ENCODE measurements around the gene SDK2. TPM values are rescaled to one million over a fixed set of nuclear protein-coding genes. Genes with fewer than 3 reads are reported as not detected.
A peak's percentile ranks its signal among the peaks of the same experiment; 100 is the strongest.
"Not testable (repeated sequence)": the region's sequence is repeated elsewhere in the genome, so short reads cannot be mapped to it uniquely, and the experiment has no call there.

The SDK2 gene
- polyA plus RNA-seq, 6 donors from 2014 or later, result 0.10 to 6.3 (median 1.6) TPM

DNA sequence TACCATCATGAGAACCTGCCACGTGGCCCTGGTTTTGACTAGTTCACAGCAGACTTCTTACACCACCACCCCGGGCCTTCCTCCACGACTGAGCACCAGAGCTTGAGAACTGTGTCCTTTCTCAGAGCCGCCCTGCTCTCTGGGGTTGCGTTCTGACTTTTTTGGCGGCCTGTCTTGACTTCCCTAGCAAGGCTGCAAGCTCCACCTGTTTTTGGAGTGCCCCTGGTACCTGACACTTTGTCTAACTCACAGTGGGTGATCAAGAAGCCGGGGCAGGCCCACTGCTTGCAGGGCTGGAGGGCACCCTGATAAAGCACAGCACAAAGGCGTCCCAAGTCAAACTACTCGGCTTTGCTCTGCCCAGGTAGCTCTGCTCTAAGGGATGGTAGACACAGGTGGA is 154.3 kb downstream of the SDK2 start:
- Mint-ChIP-seq H3K4me1 (peaks cover 12 to 43% (median 21%) of the 10 kb centered on the region in 3 donors), H3K36me3 (peaks cover 15 to 18% of the 10 kb centered on the region in 2 donors), H3K27me3 (no peaks in the 10 kb centered on the region), H3K27ac (peak overlapping the region in 3 of 6 donors; percentile 41 to 83 (median 63)), H3K4me3 (no peak overlapping the region), H3K9me3 (peaks cover 4 to 9% (median 8%) of the 10 kb centered on the region in 7 donors)
- ATAC-seq (ENCODE audit: low read depth in 2 of 2), result no peak
- DNase-seq, result no peak

DNA sequence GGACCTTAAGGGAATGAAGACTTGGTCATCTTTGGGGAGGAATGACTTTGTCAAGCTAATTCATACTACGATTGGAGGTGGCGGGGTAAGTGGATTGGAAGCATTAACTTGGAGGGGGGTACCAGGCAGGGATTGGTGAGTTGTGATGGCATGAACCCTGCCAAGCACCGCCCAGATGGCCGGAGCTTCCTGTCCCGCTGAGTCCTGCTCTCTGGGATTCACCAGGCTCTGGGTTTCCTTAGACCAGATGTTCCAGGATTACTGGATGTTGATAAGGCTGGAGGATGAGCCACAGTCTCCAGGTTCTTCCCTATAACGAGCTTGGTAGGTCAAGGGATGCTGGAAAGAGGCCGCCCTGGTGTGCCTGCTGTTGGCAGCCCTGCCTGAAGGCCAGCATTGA is 154.9 kb downstream of the SDK2 start:
- DNase-seq (no peak), ATAC-seq (ENCODE audit: low read depth in 2 of 2) (no peak)
- peaks cover 20 to 21% of the 10 kb centered on the region in 2 donors for H3K36me3 Mint-ChIP-seq
- peaks cover 12 to 48% (median 25%) of the 10 kb centered on the region in 3 donors for H3K4me1 Mint-ChIP-seq
- H3K9me3 Mint-ChIP-seq, result peaks cover 6 to 13% (median 10%) of the 10 kb centered on the region in 7 donors
- H3K27ac Mint-ChIP-seq, result peak overlapping the region in 1 of 6 donors; percentile 56
- H3K27me3 Mint-ChIP-seq, result no peaks in the 10 kb centered on the region
- H3K4me3 Mint-ChIP-seq, result no peak overlapping the region

DNA sequence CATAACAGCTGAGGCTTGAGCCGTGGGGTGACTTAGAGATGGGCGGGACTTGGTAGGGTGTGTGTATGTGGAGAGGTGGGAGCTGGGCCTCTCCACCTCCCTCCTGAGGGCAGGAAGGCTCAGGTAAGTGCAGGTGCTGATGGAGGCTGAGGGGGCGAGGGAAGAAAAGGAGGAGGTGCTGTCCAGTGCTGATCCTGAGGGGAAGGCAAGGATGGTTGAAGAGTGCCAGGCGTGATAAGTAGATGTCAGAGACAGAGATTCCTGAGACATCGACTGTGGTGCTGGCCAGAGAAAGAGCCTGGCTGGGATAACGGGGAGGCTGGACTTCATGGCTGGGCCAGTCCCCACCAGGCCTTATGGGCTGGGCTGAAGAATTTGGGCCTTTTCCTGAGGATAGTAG is 159.1 kb downstream of the SDK2 start:
- Mint-ChIP-seq H3K4me1 (peaks cover 27 to 59% (median 41%) of the 10 kb centered on the region in 3 donors), H3K27me3 (no peaks in the 10 kb centered on the region), H3K9me3 (peaks cover 6 to 13% (median 10%) of the 10 kb centered on the region in 7 donors), H3K4me3 (no peak overlapping the region), H3K27ac (peak overlapping the region in 1 of 6 donors; percentile 66), H3K36me3 (peaks cover 20 to 21% of the 10 kb centered on the region in 2 donors)
- DNase-seq (no peak), ATAC-seq (ENCODE audit: low read depth in 2 of 2) (no peak)

DNA sequence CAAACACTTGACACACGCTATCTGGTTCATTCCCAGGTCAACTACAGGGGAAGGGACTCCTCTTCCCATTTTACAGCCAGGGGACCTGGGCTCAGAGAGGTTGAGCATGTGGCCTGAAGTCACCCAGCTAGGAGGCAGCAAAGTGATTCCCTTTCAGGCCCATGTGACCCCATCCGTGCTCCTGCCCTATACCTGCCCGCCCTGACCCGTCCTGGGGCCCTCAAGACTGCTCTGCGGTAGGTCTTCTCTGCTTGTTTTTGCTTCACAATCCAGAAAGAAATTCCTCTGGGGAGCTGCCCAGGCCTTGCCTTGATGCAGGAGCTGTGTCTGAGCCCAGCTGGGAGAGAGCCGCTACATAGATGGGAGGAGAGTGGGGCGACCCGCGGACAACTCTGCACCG is 161.4 kb downstream of the SDK2 start:
- Mint-ChIP-seq H3K27ac (peak overlapping the region in 3 of 6 donors; percentile 38 to 95 (median 87)), H3K4me3 (no peak overlapping the region)
- no peak for DNase-seq

DNA sequence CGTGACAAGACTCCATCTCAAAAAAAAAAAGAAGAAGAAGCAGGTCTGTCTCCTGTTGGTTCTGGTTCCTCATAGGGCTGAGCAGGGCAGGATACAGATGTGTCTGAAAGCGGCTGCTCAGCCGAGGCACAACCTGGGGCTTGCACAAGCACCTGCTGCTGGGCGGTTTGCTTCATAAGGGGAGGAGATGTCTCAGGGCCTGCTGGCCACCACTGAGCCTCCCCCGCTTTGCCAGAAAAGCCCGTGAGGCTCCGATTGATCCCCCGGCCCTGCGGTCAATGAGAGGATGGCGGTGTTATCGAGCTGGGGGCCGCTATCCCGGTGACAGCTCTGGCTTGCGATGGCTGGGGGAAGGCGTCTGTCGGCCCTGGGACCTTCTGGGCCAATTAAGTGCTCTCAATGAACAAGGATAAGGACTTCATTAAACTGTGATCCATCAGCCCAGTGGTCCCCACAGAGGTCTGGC is 162.0 kb downstream of the SDK2 start:
- H3K27me3 Mint-ChIP-seq, result no peaks in the 10 kb centered on the region
- peaks cover 12 to 21% of the 10 kb centered on the region in 2 donors for H3K36me3 Mint-ChIP-seq
- peak overlapping the region in 6 of 8 donors; percentile 8 to 61 (median 23) for H3K4me3 Mint-ChIP-seq
- peak; percentile 60 for DNase-seq
- ATAC-seq (ENCODE audit: low read depth in 2 of 2), result peak; percentile 99
- H3K9me3 Mint-ChIP-seq, result peaks cover 6 to 13% (median 10%) of the 10 kb centered on the region in 7 donors
- H3K27ac Mint-ChIP-seq, result peak overlapping the region in 5 of 6 donors; percentile 31 to 95 (median 81)
- peaks cover 37 to 61% (median 46%) of the 10 kb centered on the region in 3 donors for H3K4me1 Mint-ChIP-seq

More for the DNA sequence above, 161.4 kb downstream of the SDK2 start:
- Mint-ChIP-seq H3K4me1 (peaks cover 37 to 62% (median 44%) of the 10 kb centered on the region in 3 donors), H3K27me3 (no peaks in the 10 kb centered on the region), H3K9me3 (peaks cover 6 to 13% (median 10%) of the 10 kb centered on the region in 7 donors), H3K36me3 (peaks cover 12 to 21% of the 10 kb centered on the region in 2 donors)
- no peak for ATAC-seq (ENCODE audit: low read depth in 2 of 2)

DNA sequence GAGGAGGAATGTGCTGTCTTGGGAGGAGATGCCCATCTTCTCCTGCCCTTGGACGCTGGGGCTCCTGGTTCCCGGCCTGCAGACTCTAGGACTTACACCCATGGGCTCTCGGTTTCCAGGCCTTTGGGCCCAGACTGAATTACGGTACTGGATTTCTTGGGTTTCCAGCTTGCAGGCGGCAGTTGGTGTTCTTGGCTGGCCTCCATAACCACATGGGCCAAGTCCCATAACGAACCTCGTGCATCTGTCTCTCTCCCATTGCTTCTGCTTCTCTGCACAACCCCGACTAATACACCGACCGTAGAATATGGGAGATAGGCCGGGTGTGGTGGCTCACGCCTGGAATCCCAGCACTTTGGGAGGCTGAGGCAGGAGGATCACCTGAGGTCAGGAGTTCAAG is 162.6 kb downstream of the SDK2 start:
- DNase-seq (no peak), ATAC-seq (ENCODE audit: low read depth in 2 of 2) (no peak)
- H3K27me3 Mint-ChIP-seq, result no peaks in the 10 kb centered on the region
- peaks cover 12 to 21% of the 10 kb centered on the region in 2 donors for H3K36me3 Mint-ChIP-seq
- H3K9me3 Mint-ChIP-seq, result peaks cover 6 to 13% (median 10%) of the 10 kb centered on the region in 7 donors
- peak overlapping the region in 4 of 6 donors; percentile 69 to 95 (median 84) for H3K27ac Mint-ChIP-seq
- H3K4me3 Mint-ChIP-seq, result peak overlapping the region in 3 of 8 donors; percentile 19 to 61 (median 20)
- peaks cover 37 to 65% (median 46%) of the 10 kb centered on the region in 3 donors for H3K4me1 Mint-ChIP-seq

DNA sequence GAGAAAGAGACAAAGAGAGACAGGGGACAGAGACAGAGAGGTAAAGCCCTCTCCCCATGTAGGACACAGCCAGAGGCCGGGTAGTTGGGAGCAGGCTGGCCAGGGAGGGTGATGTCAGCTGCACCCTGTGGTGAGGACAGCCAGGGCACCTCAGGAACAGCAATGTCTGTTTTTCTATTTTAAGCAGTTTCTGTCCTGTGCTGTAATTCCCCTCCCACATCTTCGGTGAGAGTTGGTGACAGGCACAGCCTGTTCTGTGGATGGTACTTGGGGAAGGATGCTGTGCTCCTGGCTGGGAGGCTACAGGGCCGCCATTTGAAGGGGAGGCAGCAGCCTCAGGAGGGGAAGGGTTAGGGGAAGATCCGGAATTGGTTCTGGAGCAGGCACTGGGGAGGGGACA is 163.5 kb downstream of the SDK2 start:
- ATAC-seq (ENCODE audit: low read depth in 2 of 2), result no peak
- H3K27ac Mint-ChIP-seq, result peak overlapping the region; percentile 16 to 93 (median 76)
- DNase-seq, result no peak
- peaks cover 6 to 13% of the 10 kb centered on the region in 2 donors for H3K36me3 Mint-ChIP-seq
- H3K27me3 Mint-ChIP-seq, result no peaks in the 10 kb centered on the region
- H3K4me1 Mint-ChIP-seq, result peaks cover 37 to 60% (median 40%) of the 10 kb centered on the region in 3 donors
- peak overlapping the region in 1 of 8 donors; percentile 22 for H3K4me3 Mint-ChIP-seq
- H3K9me3 Mint-ChIP-seq, result peaks cover 4 to 10% (median 6%) of the 10 kb centered on the region in 7 donors

DNA sequence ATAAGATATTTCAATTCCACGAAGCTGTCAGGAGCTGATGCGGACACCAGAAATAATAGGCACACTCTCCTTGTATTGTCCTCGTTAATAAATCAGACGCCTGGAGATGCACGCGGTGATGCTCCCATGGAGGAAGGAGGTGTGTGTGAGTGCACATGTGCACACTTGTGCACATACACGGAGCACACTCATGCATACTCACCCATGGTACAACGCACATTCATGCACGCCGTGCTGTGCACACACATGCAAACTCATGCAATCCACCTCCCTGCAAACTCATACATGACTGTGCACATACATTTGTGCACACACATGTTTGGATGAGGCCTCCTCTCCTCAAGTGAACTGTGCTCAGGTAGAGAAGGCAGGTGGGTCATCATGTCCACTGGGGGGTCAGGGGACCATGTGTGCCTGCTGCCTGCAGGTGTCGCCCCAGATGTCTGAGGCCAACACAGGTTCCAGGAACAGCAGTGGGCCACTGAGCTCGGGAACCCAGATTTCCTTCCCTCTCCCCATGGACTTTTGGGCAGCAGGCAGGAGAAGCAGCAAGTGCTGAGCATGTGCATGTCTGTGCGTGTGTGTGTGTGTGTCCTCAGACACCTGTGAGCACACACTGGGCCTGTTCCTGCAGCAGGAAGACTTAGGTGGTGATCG is 165.3 kb downstream of the SDK2 start:
- DNase-seq, result no peak
- ATAC-seq (ENCODE audit: low read depth in 2 of 2), result no peak
- Mint-ChIP-seq H3K27me3 (no peaks in the 10 kb centered on the region), H3K4me3 (no peak overlapping the region), H3K27ac (no peak overlapping the region), H3K9me3 (no peaks in the 10 kb centered on the region), H3K36me3 (no peaks in the 10 kb centered on the region), H3K4me1 (peaks cover 39 to 59% (median 41%) of the 10 kb centered on the region in 3 donors)

DNA sequence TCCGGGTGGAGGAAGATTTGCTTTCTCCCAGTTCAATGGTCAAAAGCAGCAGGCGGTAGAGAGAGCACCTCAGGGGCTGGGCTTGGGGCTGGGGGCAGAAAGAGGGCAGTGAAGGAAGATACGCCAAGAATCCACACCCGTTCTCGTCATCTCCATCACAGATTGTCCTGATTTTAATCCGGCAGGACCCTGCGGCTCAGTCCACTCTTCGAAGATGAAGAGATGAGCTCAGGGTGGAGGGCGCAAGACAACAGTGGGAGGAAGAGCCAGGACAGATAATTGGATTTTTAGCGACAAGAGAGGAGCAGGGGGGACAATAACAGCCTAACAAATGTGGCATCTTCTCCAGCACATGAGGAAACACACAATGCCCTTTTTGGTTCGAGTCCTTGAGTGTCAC is 165.9 kb downstream of the SDK2 start:
- no peaks in the 10 kb centered on the region for H3K27me3 Mint-ChIP-seq
- no peaks in the 10 kb centered on the region for H3K36me3 Mint-ChIP-seq
- ATAC-seq (ENCODE audit: low read depth in 2 of 2) (no peak), DNase-seq (no peak)
- peaks cover 41 to 59% (median 42%) of the 10 kb centered on the region in 3 donors for H3K4me1 Mint-ChIP-seq
- H3K4me3 Mint-ChIP-seq, result no peak overlapping the region
- H3K27ac Mint-ChIP-seq, result peak overlapping the region in 1 of 6 donors; percentile 32
- no peaks in the 10 kb centered on the region for H3K9me3 Mint-ChIP-seq

DNA sequence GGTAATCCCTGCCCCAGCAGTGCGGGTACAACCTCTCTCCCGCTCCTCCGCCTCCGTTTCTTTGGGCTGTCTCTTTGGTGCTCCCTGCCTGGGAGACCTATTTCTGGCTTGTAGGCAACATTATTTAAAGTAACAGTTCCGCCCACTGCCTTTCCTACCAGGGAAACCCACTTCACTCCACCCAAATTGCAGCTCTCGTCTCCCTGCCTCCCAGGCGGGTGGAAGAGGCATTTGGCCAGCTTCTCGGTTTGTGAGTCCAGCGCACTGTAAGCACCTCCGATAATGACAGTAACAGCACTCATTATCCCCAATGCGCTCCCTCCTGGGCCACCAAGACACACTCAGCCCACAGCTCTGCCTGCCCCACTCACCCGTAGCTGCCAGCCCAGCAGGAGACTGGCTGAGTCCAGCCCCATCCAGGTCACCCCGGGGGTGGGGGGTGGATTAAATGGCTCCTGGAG is 167.3 kb downstream of the SDK2 start:
- Mint-ChIP-seq H3K27ac (no peak overlapping the region), H3K9me3 (peaks cover 0 to 4% (median 0%) of the 10 kb centered on the region in 7 donors), H3K36me3 (peaks cover 0 to 4% of the 10 kb centered on the region in 2 donors), H3K27me3 (no peaks in the 10 kb centered on the region), H3K4me1 (peaks cover 30 to 48% (median 38%) of the 10 kb centered on the region in 3 donors), H3K4me3 (no peak overlapping the region)
- ATAC-seq (ENCODE audit: low read depth in 2 of 2), result no peak
- DNase-seq, result no peak

DNA sequence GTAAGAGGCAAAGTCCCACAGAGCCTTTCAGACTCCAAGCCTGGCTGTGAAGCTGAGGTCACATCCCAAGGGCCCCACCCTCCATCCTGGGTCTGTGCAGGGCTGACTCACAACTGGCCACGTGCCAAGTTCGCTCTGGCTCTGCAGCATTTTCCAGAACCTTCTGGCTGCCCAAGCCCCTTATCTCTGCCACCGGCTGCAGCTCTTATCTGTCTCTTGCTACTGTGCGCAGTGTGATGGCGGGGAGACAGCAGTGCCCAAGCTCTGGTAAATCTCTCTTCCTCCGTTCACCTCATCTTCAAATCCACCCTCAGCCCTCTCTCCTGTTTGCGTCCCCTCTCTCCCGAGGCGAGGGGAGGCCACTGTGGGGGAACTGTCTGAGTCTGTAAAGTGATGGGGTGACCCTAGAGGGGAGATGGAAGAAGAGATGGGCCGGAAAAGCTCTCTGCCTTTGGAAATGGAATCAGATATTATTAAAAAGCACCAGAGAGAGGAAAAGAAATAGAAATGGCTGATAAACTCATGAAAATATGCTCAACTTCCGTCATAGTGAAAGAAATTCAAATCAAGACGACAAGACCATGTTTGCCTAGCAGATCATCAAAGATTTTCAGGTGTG is 169.8 kb downstream of the SDK2 start:
- H3K36me3 Mint-ChIP-seq, result peaks cover 0 to 4% of the 10 kb centered on the region in 2 donors
- peaks cover 12 to 37% (median 26%) of the 10 kb centered on the region in 3 donors for H3K4me1 Mint-ChIP-seq
- ATAC-seq (ENCODE audit: low read depth in 2 of 2) (no peak), DNase-seq (no peak)
- H3K4me3 Mint-ChIP-seq, result peak overlapping the region in 1 of 8 donors; percentile 73
- peaks cover 0 to 4% (median 0%) of the 10 kb centered on the region in 7 donors for H3K9me3 Mint-ChIP-seq
- H3K27me3 Mint-ChIP-seq, result no peaks in the 10 kb centered on the region
- peak overlapping the region in 3 of 6 donors; percentile 61 to 95 (median 79) for H3K27ac Mint-ChIP-seq

DNA sequence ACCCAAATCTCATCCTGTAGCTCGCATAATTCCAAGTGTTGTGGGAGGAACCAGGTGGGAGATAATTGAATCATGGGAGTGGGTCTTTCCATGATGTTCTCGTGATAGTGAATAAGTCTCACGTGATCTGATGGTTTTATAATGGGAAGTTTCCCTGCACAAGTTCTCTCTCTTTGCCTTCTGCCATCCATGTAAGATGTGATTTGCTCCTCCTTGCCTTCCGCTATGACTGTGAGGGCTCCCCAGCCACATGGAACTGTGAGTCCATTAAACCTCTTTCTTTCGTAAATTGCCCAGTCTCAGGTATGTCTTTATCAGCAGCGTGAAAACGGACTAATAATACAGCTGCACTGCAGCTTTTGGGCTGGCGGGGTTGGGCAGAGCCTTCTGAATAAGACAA is 171.5 kb downstream of the SDK2 start:
- not testable (repeated sequence) for H3K9me3 Mint-ChIP-seq; DNase-seq; H3K4me3 Mint-ChIP-seq; H3K27me3 Mint-ChIP-seq; H3K36me3 Mint-ChIP-seq; ATAC-seq (ENCODE audit: low read depth in 2 of 2)
- Mint-ChIP-seq H3K27ac (peak overlapping the region in 2 of 6 donors; percentile 16 to 96), H3K4me1 (peaks cover 4 to 32% (median 14%) of the 10 kb centered on the region in 3 donors)

DNA sequence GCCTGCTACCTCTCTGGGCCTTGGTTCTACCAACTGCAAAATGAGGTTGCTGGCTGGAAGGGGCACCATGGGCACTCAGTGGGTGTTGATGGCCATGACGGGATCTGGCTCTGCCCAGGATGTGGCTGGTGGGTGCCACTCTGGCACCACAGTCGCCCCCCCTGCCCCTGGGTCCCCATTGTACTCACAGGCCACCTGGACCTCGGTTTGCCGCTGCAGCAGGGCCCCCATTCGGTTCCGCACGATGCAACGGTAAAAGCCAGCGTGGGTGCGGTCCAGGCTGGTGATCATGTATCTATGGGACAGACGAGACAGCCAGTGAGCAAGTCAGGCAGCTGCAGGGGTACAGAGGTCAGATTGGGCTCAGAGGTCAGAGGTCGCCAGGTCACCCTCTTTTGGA is 172.3 kb downstream of the SDK2 start:
- no peaks in the 10 kb centered on the region for H3K27me3 Mint-ChIP-seq
- peaks cover 0 to 4% of the 10 kb centered on the region in 2 donors for H3K36me3 Mint-ChIP-seq
- ATAC-seq (ENCODE audit: low read depth in 2 of 2) (no peak), DNase-seq (no peak)
- H3K4me3 Mint-ChIP-seq, result no peak overlapping the region
- H3K4me1 Mint-ChIP-seq, result peaks cover 4 to 26% (median 15%) of the 10 kb centered on the region in 3 donors
- H3K9me3 Mint-ChIP-seq, result peaks cover 0 to 4% (median 0%) of the 10 kb centered on the region in 7 donors
- no peak overlapping the region for H3K27ac Mint-ChIP-seq
